SU-DHL-6 (cell line): Measurements from ENCODE around the gene CKS1B.

Experiments used
- EZH2phosphoT487 ChIP-seq: fragments of 200-600 bp; sonication (generic), shearing (Covaris generic); conservative IDR thresholded peaks from 2 replicates; pipeline ENCODE4 v1.6.1; 2018; ENCODE audit warnings: mild to moderate bottlenecking, antibody characterized with exemption, low read length, moderate library complexity, mixed read lengths
- TF ChIP-seq, protein P1 (sequence below): fragments of 200-600 bp; sonication (generic); IDR thresholded peaks from one replicate; pipeline ENCODE4 v1.5.1; 2017; ENCODE audit warnings: antibody characterized with exemption, mild to moderate bottlenecking, low read length, moderate library complexity; ENCODE audit not compliant: insufficient read depth, poor library complexity, severe bottlenecking

DNA sequence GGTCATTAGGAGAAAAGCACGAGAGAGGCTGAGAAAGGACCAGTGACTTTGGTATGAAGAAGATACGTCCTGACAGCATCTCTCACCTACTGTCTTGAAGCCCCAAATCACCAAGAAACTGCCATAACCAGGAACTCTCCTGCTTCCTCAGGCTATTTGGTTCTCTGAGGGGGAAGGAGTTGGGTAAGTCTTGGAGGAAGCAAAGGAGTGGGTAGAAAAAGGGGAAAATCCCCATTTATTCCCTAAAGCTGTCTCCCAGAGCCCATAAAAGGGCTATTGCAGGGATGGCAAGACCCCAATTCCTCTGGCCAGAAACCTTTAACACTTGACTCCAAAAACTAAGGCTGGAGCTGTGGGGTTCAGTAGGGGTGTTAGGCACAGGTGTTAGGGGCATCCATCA lies 16.4 kb upstream of the CKS1B start:
- TF ChIP-seq, protein P1, sequence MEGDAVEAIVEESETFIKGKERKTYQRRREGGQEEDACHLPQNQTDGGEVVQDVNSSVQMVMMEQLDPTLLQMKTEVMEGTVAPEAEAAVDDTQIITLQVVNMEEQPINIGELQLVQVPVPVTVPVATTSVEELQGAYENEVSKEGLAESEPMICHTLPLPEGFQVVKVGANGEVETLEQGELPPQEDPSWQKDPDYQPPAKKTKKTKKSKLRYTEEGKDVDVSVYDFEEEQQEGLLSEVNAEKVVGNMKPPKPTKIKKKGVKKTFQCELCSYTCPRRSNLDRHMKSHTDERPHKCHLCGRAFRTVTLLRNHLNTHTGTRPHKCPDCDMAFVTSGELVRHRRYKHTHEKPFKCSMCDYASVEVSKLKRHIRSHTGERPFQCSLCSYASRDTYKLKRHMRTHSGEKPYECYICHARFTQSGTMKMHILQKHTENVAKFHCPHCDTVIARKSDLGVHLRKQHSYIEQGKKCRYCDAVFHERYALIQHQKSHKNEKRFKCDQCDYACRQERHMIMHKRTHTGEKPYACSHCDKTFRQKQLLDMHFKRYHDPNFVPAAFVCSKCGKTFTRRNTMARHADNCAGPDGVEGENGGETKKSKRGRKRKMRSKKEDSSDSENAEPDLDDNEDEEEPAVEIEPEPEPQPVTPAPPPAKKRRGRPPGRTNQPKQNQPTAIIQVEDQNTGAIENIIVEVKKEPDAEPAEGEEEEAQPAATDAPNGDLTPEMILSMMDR, result no peak
- TF ChIP-seq EZH2phosphoT487, result no peak
